Loucy (cell line): ENCODE measurements around the gene TGM2.

Experiments
- CTCF ChIP-seq: fragments of 200-600 bp; sonication (generic); conservative IDR thresholded peaks from 2 replicates; pipeline ENCODE4 v1.5.1; 2014; ENCODE audit warnings: mild to moderate bottlenecking, antibody characterized with exemption, low read length
- EZH2phosphoT487 ChIP-seq: fragments of 200-600 bp; IDR thresholded peaks from 2 replicates; pipeline ENCODE4 v1.6.1; 2018; ENCODE audit warnings: antibody characterized with exemption, mild to moderate bottlenecking, moderate library complexity, borderline replicate concordance

GRCh38 chr20:38083338-38084048 lies 81.6 kb downstream of the TGM2 start:
- TF ChIP-seq CTCF, result no peak
- no peak for TF ChIP-seq EZH2phosphoT487
